ENCODE measurements around the gene FGR.
"Not testable (repeated sequence)": the region's sequence is repeated elsewhere in the genome, so short reads cannot be mapped to it uniquely, and the experiment has no call there.

Gene FGR

GRCh38 chr1:27630859-27631491 is 4.0 kb downstream of the FGR start:
- H3K4me3 ChIP-seq (ENCODE audit: low read depth in 1 of 2, low read length in 2 of 2), result no peak overlapping the region
- H3K27ac ChIP-seq (ENCODE audit: low read depth, low read length), result no peak overlapping the region
- H3K27me3 ChIP-seq (ENCODE audit: control insufficient read depth in 1 of 2, insufficient read depth in 2 of 2, low read length in 2 of 2), result peaks cover 13 to 16% of the 10 kb centered on the region in 2 donors
- no peaks in the 10 kb centered on the region for H3K9me3 ChIP-seq (ENCODE audit: low read length)
- no peaks in the 10 kb centered on the region for H3K36me3 ChIP-seq (ENCODE audit: insufficient read depth, low read length)
- H3K9ac ChIP-seq (ENCODE audit: low read length), result no peak overlapping the region
- peaks cover 7% of the 10 kb centered on the region for H3K4me1 ChIP-seq (ENCODE audit: insufficient read depth, low read length)

GRCh38 chr1:27628712-27629111 is 6.3 kb downstream of the FGR start:
- H3K36me3 ChIP-seq (ENCODE audit: insufficient read depth, low read length), result no peaks in the 10 kb centered on the region
- H3K27me3 ChIP-seq (ENCODE audit: control insufficient read depth in 1 of 2, insufficient read depth in 2 of 2, low read length in 2 of 2), result peaks cover 3 to 8% of the 10 kb centered on the region in 2 donors
- no peak overlapping the region for H3K27ac ChIP-seq (ENCODE audit: low read depth, low read length)
- H3K4me3 ChIP-seq (ENCODE audit: low read depth in 1 of 2, low read length in 2 of 2), result no peak overlapping the region
- H3K9ac ChIP-seq (ENCODE audit: low read length), result no peak overlapping the region
- no peaks in the 10 kb centered on the region for H3K9me3 ChIP-seq (ENCODE audit: low read length)
- no peaks in the 10 kb centered on the region for H3K4me1 ChIP-seq (ENCODE audit: insufficient read depth, low read length)

DNA sequence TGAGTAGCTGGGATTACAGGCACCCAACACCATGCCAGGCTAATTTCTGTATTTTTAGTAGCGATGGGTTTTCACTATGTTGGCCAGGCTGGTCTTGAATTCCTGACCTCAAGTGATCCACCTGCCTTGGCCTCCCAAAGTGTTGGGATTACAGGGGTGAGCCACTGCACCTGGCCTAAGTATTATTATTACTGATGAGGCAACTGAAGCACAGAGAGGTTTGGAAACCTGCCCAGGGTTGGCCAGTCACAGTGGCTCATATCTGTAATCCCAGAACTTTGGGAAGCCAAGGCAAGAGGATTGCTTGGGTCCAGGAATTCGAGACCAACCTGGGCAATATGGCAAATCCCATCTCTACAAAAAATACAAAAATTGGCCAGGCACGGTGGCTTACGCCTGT is 7.3 kb downstream of the FGR start:
- H3K4me3 ChIP-seq (ENCODE audit: low read depth in 1 of 2, low read length in 2 of 2); H3K27ac ChIP-seq (ENCODE audit: low read depth, low read length); H3K27me3 ChIP-seq (ENCODE audit: control insufficient read depth in 1 of 2, insufficient read depth in 2 of 2, low read length in 2 of 2); H3K9me3 ChIP-seq (ENCODE audit: low read length); H3K9ac ChIP-seq (ENCODE audit: low read length); H3K36me3 ChIP-seq (ENCODE audit: insufficient read depth, low read length); H3K4me1 ChIP-seq (ENCODE audit: insufficient read depth, low read length): not testable (repeated sequence)

DNA sequence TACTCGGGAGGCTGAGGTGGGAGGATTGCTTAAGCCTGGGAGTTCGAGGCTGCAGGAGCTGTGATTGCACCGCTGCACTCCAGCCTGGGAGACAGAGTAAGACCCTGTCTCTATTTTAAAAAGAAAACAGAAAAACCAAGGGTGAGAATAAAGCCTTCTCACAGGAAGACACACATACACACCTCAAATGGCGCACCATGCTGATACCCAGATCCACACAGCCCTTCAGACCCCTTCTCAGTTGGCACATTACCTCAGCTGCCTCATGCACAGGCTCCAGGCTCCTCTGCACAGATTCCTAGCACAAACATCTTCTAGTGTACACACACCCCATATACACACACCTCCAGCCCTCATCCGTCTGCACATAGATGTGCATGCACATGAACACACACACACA is 7.9 kb downstream of the FGR start:
- no peak overlapping the region for H3K27ac ChIP-seq (ENCODE audit: low read depth, low read length)
- no peaks in the 10 kb centered on the region for H3K27me3 ChIP-seq (ENCODE audit: control insufficient read depth in 1 of 2, insufficient read depth in 2 of 2, low read length in 2 of 2)
- H3K4me1 ChIP-seq (ENCODE audit: insufficient read depth, low read length), result no peaks in the 10 kb centered on the region
- no peaks in the 10 kb centered on the region for H3K36me3 ChIP-seq (ENCODE audit: insufficient read depth, low read length)
- H3K9me3 ChIP-seq (ENCODE audit: low read length), result no peaks in the 10 kb centered on the region
- H3K9ac ChIP-seq (ENCODE audit: low read length), result no peak overlapping the region
- H3K4me3 ChIP-seq (ENCODE audit: low read depth in 1 of 2, low read length in 2 of 2), result no peak overlapping the region

- Histone ChIP-seq H3K9ac (ENCODE audit: low read length) (no peak overlapping the region), H3K27me3 (ENCODE audit: control insufficient read depth in 1 of 2, insufficient read depth in 2 of 2, low read length in 2 of 2) (no peaks in the 10 kb centered on the region), H3K4me3 (ENCODE audit: low read depth in 1 of 2, low read length in 2 of 2) (no peak overlapping the region), H3K4me1 (ENCODE audit: insufficient read depth, low read length) (no peaks in the 10 kb centered on the region), H3K9me3 (ENCODE audit: low read length) (no peaks in the 10 kb centered on the region), H3K27ac (ENCODE audit: low read depth, low read length) (no peak overlapping the region), H3K36me3 (ENCODE audit: insufficient read depth, low read length) (no peaks in the 10 kb centered on the region)
These were observed 8.7 kb downstream of the FGR start for GRCh38 chr1:27626031-27626935.

DNA sequence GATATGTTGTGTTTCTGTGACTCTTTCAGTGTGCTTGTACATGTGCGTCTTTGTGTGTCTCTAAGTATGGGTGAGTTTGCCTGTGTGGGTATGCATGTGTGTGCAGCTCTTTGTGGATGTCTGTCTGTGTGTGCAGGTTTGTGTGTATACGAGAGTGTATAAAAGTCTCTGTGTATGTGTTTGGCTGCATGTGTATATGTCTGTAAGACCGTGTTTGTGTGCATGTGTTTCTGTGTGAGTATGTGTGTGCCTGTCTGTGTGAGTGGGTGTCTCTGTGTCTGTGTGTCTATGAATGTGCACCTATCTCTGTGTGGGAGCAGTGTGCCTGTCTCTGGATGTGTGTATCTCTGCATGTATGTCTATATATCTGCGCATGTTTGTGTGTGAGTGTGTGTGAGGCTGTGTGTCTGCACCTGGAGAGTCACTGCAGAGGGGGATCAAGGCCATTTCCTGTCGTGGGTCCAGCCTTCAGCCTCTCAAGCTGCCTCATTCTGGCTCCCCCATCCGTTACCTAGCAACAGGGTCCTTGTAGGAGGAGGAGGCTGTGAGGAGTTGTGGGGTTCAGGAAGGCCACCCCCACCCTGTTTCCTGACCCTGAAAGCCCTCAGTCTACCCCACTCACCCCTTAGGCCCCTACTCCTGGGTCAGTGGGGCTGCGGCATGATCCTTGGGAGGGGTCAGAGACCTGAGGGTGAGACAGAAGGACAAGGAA is 10.4 kb downstream of the FGR start:
- Histone ChIP-seq H3K27ac (ENCODE audit: low read depth, low read length) (no peak overlapping the region), H3K9me3 (ENCODE audit: low read length) (no peaks in the 10 kb centered on the region), H3K9ac (ENCODE audit: low read length) (no peak overlapping the region)

GRCh38 chr1:27623327-27624212 is 11.4 kb downstream of the FGR start:
- Histone ChIP-seq H3K4me3 (ENCODE audit: low read depth in 1 of 2, low read length in 2 of 2) (no peak overlapping the region), H3K4me1 (ENCODE audit: insufficient read depth, low read length) (no peaks in the 10 kb centered on the region), H3K36me3 (ENCODE audit: insufficient read depth, low read length) (no peaks in the 10 kb centered on the region), H3K9me3 (ENCODE audit: low read length) (no peaks in the 10 kb centered on the region), H3K27ac (ENCODE audit: low read depth, low read length) (no peak overlapping the region), H3K9ac (ENCODE audit: low read length) (no peak overlapping the region), H3K27me3 (ENCODE audit: control insufficient read depth in 1 of 2, insufficient read depth in 2 of 2, low read length in 2 of 2) (no peaks in the 10 kb centered on the region)

More for the DNA sequence above, 10.4 kb downstream of the FGR start:
- no peaks in the 10 kb centered on the region for H3K36me3 ChIP-seq (ENCODE audit: insufficient read depth, low read length)
- H3K4me1 ChIP-seq (ENCODE audit: insufficient read depth, low read length), result no peaks in the 10 kb centered on the region
- no peaks in the 10 kb centered on the region for H3K27me3 ChIP-seq (ENCODE audit: control insufficient read depth in 1 of 2, insufficient read depth in 2 of 2, low read length in 2 of 2)
- H3K4me3 ChIP-seq (ENCODE audit: low read depth in 1 of 2, low read length in 2 of 2), result no peak overlapping the region

DNA sequence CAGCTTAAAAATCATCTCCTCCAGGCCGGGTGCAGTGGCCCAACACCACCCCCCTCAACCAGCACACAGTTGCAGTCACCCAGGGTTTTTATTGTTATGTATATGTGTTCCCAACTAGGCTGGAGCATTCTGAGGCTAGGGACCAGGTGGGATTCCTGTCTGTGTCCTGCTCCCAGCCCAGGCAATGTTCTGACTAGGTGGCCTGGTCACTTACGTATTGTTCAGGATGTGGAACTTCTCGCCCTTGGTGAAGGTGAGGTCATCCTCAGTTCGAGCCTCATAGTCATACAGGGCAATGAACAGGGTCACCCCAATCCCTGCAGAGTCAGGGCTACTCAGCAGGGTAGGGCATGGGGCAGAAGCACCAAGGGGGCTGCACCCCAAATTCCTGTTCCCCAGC is 12.2 kb downstream of the FGR start:
- no peak overlapping the region for H3K9ac ChIP-seq (ENCODE audit: low read length)
- H3K4me3 ChIP-seq (ENCODE audit: low read depth in 1 of 2, low read length in 2 of 2), result no peak overlapping the region
- H3K27ac ChIP-seq (ENCODE audit: low read depth, low read length), result no peak overlapping the region
- H3K27me3 ChIP-seq (ENCODE audit: control insufficient read depth in 1 of 2, insufficient read depth in 2 of 2, low read length in 2 of 2), result no peaks in the 10 kb centered on the region
- no peaks in the 10 kb centered on the region for H3K9me3 ChIP-seq (ENCODE audit: low read length)
- H3K4me1 ChIP-seq (ENCODE audit: insufficient read depth, low read length), result no peaks in the 10 kb centered on the region
- H3K36me3 ChIP-seq (ENCODE audit: insufficient read depth, low read length), result no peaks in the 10 kb centered on the region

- no peak overlapping the region for H3K9ac ChIP-seq (ENCODE audit: low read length)
- H3K4me3 ChIP-seq (ENCODE audit: low read depth in 1 of 2, low read length in 2 of 2), result no peak overlapping the region
- H3K27ac ChIP-seq (ENCODE audit: low read depth, low read length), result no peak overlapping the region
- no peaks in the 10 kb centered on the region for H3K4me1 ChIP-seq (ENCODE audit: insufficient read depth, low read length)
- H3K27me3 ChIP-seq (ENCODE audit: control insufficient read depth in 1 of 2, insufficient read depth in 2 of 2, low read length in 2 of 2), result no peaks in the 10 kb centered on the region
- no peaks in the 10 kb centered on the region for H3K36me3 ChIP-seq (ENCODE audit: insufficient read depth, low read length)
- H3K9me3 ChIP-seq (ENCODE audit: low read length), result no peaks in the 10 kb centered on the region
These were observed 13.7 kb downstream of the FGR start for GRCh38 chr1:27621051-27621920.

DNA sequence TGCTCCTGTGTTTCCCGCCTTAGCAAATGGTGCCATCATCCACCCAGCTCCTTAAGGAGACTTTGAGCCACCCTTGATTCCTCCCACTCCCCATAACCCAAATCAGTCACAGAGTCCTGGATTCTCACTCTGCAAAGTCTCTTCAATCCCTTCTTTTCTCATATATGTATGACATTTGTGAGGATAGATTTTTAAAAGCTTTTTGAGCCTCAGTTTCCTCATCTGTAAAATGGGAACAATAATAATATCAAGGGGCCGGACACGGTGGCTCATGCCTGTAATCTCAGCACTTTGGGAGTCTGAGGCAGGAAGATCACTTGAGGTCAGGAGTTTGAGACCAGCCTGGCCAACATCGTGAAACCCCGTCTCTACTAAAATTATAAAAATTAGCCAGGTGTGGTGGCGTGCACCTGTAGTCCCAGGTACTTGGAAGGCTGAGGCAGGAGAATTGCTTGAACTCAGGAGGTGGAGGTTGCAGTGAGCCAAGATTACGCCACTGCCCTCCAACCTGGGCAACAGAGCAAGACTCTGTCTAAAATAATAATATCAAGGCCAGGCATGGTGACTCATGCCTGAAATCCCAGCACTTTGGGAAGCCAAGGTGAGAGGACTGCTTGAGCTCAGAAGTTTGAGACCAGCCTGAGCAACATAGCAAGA is 15.1 kb downstream of the FGR start:
- not testable (repeated sequence) for H3K27ac ChIP-seq (ENCODE audit: low read depth, low read length); H3K36me3 ChIP-seq (ENCODE audit: insufficient read depth, low read length); H3K4me3 ChIP-seq (ENCODE audit: low read depth in 1 of 2, low read length in 2 of 2); H3K27me3 ChIP-seq (ENCODE audit: control insufficient read depth in 1 of 2, insufficient read depth in 2 of 2, low read length in 2 of 2); H3K9ac ChIP-seq (ENCODE audit: low read length); H3K4me1 ChIP-seq (ENCODE audit: insufficient read depth, low read length); H3K9me3 ChIP-seq (ENCODE audit: low read length)

Data from muscle layer of colon (tissue), 2 donors.